A673 (cell line): ENCODE data around the gene SPINT1. TPM values are rescaled to one million over a fixed set of nuclear protein-coding genes. Genes with fewer than 3 reads are reported as not detected.

Experiments
- BruUV-seq: library from RNA; stranded (reverse); fragments of 400-500 nt; replicated peaks from 2 replicates; lab custom pipeline; 2021; lab: Mats Ljungman, UMichigan
- CTCF ChIA-PET: fragments of 300-600 bp; sonication (Branson Sonifier 250); formaldehyde crosslinking; loops from one replicate; lab custom pipeline; 2022; ENCODE audit warnings: antibody characterized with exemption; lab: Charles Lee
- POLR2A ChIA-PET: fragments of 300-600 bp; sonication (Branson Sonifier 250); formaldehyde crosslinking; loops from one replicate; lab custom pipeline; 2022; ENCODE audit warnings: antibody characterized with exemption; ENCODE audit not compliant: low non-redundant PET; lab: Charles Lee
- DNase-seq: peaks from one replicate; pipeline ENCODE4 v3.0.0-alpha.2; 2015; ENCODE audit warnings: low spot score
- H3K27ac ChIP-seq: fragments of 200-600 bp; sonication (generic); 2 replicates; pipeline ENCODE4 v1.5.1; 2016; ENCODE audit warnings: mixed run types, low read depth, mild to moderate bottlenecking, mixed read lengths, antibody characterized with exemption, low read length; ENCODE audit not compliant: poor library complexity, severe bottlenecking
- H3K27me3 ChIP-seq: fragments of 200-600 bp; sonication (generic); replicated peaks from 2 replicates; pipeline ENCODE4 v1.6.1; 2017; ENCODE audit warnings: mixed run types, low read depth, mild to moderate bottlenecking, mixed read lengths, antibody characterized with exemption, low read length; ENCODE audit not compliant: insufficient read depth, poor library complexity
- H3K36me3 ChIP-seq: fragments of 200-600 bp; sonication (generic); 2 replicates; pipeline ENCODE4 v1.6.1; 2016; ENCODE audit warnings: mixed run types, mild to moderate bottlenecking, mixed read lengths, antibody characterized with exemption, low read length; ENCODE audit not compliant: insufficient read depth, poor library complexity, severe bottlenecking
- H3K4me1 ChIP-seq: fragments of 200-600 bp; sonication (generic); 2 replicates; pipeline ENCODE4 v1.6.1; 2017; ENCODE audit warnings: mixed run types, mild to moderate bottlenecking, mixed read lengths, antibody characterized with exemption, low read length; ENCODE audit not compliant: insufficient read depth, poor library complexity, severe bottlenecking
- H3K4me3 ChIP-seq: fragments of 200-600 bp; sonication (generic); 2 replicates; pipeline ENCODE4 v1.5.1; 2016; ENCODE audit warnings: low read depth, mixed run types, mild to moderate bottlenecking, mixed read lengths, low read length; ENCODE audit not compliant: poor library complexity, severe bottlenecking
- H3K9me3 ChIP-seq: fragments of 200-600 bp; sonication (generic); 2 replicates; pipeline ENCODE4 v1.6.1; 2016; ENCODE audit warnings: mixed run types, low read depth, mild to moderate bottlenecking, mixed read lengths, antibody characterized with exemption, low read length; ENCODE audit not compliant: poor library complexity, severe bottlenecking
- CTCF ChIP-seq: fragments of 300-800, 200-600 bp; sonication (generic); conservative IDR thresholded peaks from 2 replicates; pipeline ENCODE4 v1.5.1; 2017; ENCODE audit warnings: low read depth, mild to moderate bottlenecking, antibody characterized with exemption, low read length, moderate library complexity, mixed read lengths
- EZH2 ChIP-seq: fragments of 200-600 bp; sonication (generic); IDR thresholded peaks from 2 replicates; pipeline ENCODE4 v1.6.1; 2017; ENCODE audit warnings: borderline replicate concordance, low read depth, mild to moderate bottlenecking, mixed read lengths, antibody characterized with exemption, low read length; ENCODE audit not compliant: poor library complexity, severe bottlenecking
- intact Hi-C: fragments of 100-400 bp; cut with micrococcal nuclease; formaldehyde crosslinking; loops from one replicate; pipeline ENCODE4 v1.10.0; 2022; ENCODE audit not compliant: unreplicated experiment
- total RNA-seq: library from RNA; stranded (reverse); gene quantifications from 2 replicates; pipeline ENCODE4 v1.2.3, GENCODE V29; 2021

The SPINT1 gene
- total RNA-seq, 1 experiment from 2014 or later = 1.9 TPM

DNA sequence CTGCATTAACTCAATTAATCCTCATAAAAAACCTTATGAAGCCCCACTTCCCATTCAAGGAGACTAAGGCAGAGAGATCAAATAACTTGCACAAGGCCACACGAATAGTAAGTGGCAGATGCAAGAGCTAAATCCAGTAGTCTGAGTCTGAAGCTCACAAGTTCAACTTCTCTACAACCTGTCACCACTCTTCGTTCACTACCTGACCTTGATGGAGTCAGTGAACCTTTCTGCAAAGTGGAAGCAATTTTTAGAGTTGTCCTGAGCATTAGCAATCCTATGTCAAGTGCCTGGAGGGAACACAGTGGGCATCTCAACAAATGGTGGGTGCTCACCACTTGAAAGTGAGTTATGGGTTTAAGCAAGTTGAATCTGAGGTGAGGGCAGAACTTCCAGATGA, 2.1 kb upstream of the SPINT1 start:
- Histone ChIP-seq H3K27me3 (peaks cover 21% of the 10 kb centered on the region), H3K36me3 (no peaks in the 10 kb centered on the region), H3K9me3 (no peaks in the 10 kb centered on the region), H3K4me3 (no peak overlapping the region), H3K4me1 (no peaks in the 10 kb centered on the region), H3K27ac (no peak overlapping the region)
- ChIA-PET CTCF (no interaction called here), POLR2A (no interaction called here)
- TF ChIP-seq EZH2 (no peak), CTCF (no peak)
- intact Hi-C loops = no loop called here
- BruUV-seq = no TSS peak
- DNase-seq = no peak

GRCh38 chr15:40843261-40843884, 475 bp upstream of the SPINT1 start:
- Histone ChIP-seq H3K27me3 (peaks cover 21% of the 10 kb centered on the region), H3K27ac (no peak overlapping the region), H3K9me3 (no peaks in the 10 kb centered on the region), H3K4me3 (peak overlapping the region; percentile 61), H3K4me1 (peaks cover 3% of the 10 kb centered on the region), H3K36me3 (no peaks in the 10 kb centered on the region)
- CTCF ChIA-PET = interaction anchor here (0.5 to 1.5 kb wide), 2 partner anchors 14 to 164 kb away, joined by 3 to 19 read pairs; no protein-coding TSS in a partner anchor
- POLR2A ChIA-PET = no interaction called here
- BruUV-seq = no TSS peak
- TF ChIP-seq EZH2 = no peak
- TF ChIP-seq CTCF = no peak
- no peak for DNase-seq
- intact Hi-C loops = no loop called here

DNA sequence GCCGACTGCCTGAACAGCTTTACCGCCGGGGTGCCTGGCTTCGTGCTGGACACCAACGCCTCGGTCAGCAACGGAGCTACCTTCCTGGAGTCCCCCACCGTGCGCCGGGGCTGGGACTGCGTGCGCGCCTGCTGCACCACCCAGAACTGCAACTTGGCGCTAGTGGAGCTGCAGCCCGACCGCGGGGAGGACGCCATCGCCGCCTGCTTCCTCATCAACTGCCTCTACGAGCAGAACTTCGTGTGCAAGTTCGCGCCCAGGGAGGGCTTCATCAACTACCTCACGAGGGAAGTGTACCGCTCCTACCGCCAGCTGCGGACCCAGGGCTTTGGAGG, 815 bp downstream of the SPINT1 start:
- Histone ChIP-seq H3K27ac (no peak overlapping the region), H3K27me3 (peaks cover 21% of the 10 kb centered on the region), H3K9me3 (no peaks in the 10 kb centered on the region), H3K36me3 (no peaks in the 10 kb centered on the region), H3K4me3 (peak overlapping the region; percentile 61), H3K4me1 (peaks cover 3% of the 10 kb centered on the region)
- ChIA-PET POLR2A (no interaction called here), CTCF (no interaction called here)
- no TSS peak for BruUV-seq
- no peak for TF ChIP-seq EZH2
- no peak for TF ChIP-seq CTCF
- intact Hi-C loops = no loop called here
- peak; percentile 34 for DNase-seq
